Gastrocnemius medialis (tissue), 4 donors: ENCODE data around the gene GALNT18.

Experiments used
- POLR2A ChIP-seq, 2 donors: fragments of 450-650 bp; IDR thresholded peaks; one replicate each; pipeline ENCODE4 v1.6.1; 2017; ENCODE audit warnings: antibody characterized with exemption in 2 of 2, mild to moderate bottlenecking in 2 of 2, moderate library complexity in 2 of 2
- TF ChIP-seq, protein P1 (sequence below), 5 experiments: fragments of 450-650 bp in 3 of 5; fragments of 200-600 bp in 2 of 5; sonication (generic) in 2 of 5; IDR thresholded peaks in 4 of 5; conservative IDR thresholded peaks in 1 of 5; 1 replicate in 4 of 5; 2 replicates in 1 of 5; pipeline ENCODE4 v1.5.1; 2016 to 2019; ENCODE audit warnings: antibody characterized with exemption in 5 of 5, mild to moderate bottlenecking in 3 of 5, moderate library complexity in 3 of 5

DNA sequence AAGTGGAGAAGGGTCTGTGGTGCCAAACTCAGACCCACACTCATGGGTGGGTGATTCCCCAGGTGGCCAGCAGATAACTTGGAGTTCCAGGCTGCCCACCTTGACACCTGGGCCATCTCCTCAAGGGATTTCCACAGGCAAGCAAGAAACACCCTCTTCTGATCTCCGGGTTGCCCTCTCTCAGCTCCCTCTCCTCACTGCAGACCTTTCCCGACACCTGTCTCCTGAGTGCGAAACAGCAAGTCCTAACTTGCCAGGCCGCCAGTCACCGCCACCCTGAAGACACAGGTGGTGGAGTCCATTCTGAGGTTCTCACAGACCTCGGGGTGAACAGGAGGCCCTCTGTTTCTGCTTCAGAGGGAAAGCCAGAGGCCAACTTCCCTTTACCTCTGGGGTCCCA, 16.6 kb downstream of the GALNT18 start:
- TF ChIP-seq, protein P1, sequence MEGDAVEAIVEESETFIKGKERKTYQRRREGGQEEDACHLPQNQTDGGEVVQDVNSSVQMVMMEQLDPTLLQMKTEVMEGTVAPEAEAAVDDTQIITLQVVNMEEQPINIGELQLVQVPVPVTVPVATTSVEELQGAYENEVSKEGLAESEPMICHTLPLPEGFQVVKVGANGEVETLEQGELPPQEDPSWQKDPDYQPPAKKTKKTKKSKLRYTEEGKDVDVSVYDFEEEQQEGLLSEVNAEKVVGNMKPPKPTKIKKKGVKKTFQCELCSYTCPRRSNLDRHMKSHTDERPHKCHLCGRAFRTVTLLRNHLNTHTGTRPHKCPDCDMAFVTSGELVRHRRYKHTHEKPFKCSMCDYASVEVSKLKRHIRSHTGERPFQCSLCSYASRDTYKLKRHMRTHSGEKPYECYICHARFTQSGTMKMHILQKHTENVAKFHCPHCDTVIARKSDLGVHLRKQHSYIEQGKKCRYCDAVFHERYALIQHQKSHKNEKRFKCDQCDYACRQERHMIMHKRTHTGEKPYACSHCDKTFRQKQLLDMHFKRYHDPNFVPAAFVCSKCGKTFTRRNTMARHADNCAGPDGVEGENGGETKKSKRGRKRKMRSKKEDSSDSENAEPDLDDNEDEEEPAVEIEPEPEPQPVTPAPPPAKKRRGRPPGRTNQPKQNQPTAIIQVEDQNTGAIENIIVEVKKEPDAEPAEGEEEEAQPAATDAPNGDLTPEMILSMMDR (IDR thresholded peaks at IDR 0.05 in 4 of 5, conservative IDR thresholded peaks at IDR 0.05 in 1 of 5), result no peak
- TF ChIP-seq POLR2A (IDR thresholded peaks at IDR 0.05), result no peak
